Left hindlimb (tissue), 1 donor: ENCODE measurements around the gene ADCY7.
"Not testable (repeated sequence)": the region's sequence is repeated elsewhere in the genome, so short reads cannot be mapped to it uniquely, and the experiment has no call there.

Experiments used
- DNase-seq: peaks from one replicate; pipeline ENCODE4 v3.0.0-alpha.2; 2018

Gene ADCY7

DNA sequence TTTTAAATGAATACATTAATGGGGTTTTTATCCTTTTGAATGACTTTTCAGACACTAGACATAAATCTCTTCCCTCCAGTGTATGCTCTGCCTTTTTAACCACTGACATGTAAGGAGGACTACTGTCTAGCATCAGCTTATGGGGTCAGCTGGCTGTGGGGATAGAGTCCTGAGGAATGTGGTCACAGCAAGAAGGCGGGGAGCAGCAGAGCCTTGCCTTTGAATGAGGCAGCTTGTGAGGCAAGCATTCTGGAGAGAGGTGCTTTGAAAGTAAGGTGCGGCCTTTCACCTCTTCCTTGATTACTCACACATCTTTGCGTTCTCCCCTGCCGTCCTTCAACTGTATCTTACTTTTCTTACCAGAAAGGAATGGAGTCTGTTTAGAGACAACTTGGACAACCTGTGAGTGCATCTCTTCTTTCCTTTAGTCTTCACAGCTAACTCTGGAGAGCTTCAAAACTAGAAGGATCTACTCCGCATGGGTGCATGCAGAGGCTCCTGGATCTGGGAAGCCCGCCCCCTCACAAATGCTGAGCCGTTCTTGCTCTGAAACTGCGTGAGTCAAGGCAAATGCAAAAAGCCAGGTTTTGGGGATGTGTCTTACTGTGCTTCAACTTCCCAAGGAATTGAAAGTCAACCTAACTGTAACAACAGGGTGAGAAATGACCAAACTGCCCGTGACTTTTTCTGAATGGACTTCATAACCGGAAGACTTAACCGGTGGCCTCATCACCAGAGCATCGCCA is 49.9 kb downstream of the ADCY7 start:
- no peak for DNase-seq

DNA sequence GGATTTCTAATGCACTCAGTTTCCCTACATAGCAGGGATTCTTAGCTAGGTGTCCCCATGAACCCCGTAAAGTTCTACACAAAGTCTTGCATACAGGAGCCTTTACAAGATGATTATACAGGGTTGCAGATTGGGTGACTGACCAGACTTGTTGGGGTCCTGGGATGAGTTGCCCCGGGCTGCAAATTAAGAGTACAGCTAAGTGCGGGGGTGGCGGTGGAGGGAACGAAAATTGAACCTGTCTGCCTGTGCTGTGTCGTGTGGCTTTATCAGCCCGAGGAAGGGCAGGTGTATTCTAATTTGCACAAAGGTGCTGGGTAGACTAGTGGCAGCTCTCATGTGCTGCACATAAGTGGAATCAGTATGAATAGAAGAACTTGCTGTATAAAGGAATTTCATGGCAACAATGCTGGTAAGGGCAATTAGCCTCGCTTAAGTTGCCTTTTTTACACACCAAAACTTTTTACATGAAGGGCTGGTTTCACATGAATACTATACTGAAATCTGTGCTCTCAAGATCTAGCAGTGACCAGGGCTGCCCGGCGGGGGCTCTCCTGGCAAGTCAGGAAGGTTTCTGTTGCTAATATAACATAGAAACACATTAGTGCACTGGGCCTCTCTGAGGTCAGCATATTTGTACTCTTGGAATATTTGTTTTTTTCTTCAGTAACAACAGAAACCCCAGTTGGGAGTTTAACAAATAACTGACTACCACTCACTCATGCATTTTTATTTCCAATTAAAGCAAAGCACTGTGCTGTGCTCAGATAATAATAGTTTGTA is 50.7 kb downstream of the ADCY7 start:
- no peak for DNase-seq

DNA sequence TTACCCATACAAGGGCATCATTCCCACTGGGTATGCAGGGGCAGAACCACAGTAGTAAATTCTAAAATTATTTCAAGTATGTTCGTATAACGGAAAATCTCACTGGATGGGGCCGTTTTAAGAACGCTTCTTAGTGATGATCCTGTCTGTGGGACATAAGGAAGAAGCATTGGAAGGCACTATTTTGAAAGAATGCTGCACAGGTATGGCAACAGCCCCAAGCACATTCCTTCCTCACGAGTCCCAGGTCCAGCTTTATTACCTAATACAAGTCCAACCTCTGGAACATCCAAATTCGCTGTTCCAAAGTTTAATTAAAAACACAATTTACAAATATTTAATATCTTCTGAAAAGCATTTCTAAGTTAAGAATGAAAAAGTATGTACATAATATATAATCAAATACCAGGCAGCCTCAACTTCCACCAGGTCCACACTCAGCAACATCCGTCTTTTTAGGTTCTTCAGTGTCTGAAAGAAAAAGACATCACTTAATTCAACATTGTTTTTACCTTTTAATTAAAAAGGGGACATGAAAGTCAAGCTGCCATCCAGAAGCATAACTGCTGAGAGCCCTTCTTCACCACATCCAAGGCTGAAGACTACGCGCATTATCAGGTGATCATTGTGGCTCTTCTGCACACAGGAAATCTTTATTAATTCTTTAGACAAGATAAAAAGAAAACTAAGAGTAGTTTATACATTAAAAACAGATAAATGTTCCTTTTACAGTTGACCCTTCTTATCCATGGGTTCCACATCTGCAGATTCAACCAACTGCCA is 52.6 kb downstream of the ADCY7 start:
- no peak for DNase-seq

DNA sequence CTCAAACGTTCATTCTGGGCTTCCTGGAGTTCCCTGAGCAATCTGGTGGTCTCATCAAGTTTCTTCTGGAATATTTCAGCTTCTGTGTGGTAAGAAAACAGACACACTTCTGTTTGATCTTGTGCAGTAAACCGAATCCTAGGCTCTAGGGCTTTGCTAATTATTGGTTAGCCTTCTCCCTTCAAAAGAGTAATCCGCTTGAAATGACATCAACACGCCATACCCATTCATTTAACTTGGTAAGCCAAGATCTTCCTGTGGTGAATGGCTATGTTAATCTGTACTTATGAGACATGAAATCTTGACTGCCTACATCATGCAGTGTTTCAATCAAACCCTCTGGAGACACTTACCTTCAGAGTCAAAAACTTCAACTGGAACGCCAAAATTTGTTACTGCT is 54.0 kb downstream of the ADCY7 start:
- no peak for DNase-seq

DNA sequence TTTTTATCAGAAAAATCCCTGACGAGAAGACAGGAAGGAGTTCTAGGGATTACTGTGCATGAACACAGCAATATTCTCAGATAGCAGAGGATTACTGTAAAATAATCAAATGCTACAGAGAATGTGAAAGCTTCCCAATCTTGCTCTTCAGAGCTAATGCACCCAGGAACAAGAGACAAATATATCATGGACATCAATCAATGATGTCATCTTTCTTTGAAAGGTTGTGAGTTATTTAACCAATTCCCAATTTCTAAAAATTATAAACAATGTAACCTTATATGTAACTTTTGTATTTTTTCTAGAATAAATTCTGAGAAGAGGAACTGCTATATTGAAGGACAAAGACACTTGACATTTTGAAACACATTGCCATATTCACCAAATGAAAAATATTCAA is 56.0 kb downstream of the ADCY7 start:
- no peak for DNase-seq

DNA sequence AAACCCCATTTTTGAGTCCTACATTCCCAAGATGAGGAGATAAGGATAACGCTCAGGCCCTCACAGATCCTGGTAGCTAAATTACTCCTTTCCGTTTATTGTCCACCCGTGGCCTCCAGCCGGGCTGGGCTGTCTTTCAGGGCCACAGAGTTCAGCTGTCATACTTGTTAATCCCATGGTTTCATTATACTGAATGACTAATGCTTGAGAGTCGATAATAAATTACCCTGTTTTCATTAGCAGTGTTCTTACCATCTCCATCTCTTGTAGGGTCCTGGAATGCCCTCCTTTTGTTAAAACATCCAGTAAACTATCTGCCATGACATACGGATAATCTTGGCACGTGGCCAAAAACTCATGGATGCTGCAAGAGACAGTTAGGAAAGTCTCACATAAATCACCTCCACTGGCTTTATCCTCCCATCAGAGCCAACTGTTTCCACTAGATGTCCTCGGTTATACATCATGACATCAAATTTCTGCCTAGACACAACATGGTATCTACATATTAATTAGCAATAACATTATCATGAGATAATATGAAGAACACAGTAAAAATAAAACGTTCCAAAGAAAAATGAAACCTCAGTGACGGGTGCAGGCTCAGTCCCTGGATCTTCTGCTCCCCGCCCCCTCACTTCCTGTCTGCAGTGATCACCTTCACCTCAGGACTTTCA is 57.1 kb downstream of the ADCY7 start:
- DNase-seq: no peak

DNA sequence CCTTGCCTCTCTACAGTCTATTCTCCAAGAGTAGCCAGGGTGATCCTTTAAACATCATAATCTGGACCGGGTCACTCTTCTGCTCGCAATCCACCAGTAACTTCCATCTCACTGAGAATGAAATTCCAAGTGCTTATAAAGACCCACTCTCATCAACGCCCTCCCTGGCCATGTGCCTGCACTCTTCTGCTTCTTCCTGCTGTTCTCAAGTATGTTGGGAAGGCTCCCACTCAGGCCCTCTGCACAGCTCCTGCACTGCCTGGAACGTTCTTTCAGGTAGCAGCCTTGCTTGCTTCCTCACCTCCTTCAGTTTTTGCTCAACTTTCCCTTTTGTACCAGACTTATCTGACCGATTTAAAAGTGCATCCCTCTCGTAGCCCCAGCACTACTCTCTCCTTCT is 58.0 kb downstream of the ADCY7 start:
- no peak for DNase-seq

DNA sequence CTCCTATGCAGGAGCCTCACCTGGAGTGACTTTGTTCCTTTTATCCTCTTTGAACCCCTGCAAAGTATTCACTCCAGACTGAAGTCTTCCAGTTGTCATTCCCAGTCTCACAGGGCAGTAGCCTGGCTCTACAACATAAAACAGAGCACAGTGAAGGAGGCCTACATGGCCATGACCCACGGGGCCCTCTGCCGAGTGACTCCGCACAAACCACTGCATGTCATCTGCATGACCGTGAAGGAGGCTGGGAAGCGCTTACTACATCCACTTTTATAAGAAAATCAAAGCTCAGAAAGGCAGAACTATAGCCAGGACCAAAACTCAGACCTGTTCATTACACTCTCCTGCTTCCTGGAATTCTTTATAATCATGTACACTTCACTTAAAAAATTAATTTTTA is 59.9 kb downstream of the ADCY7 start:
- DNase-seq: no peak

DNA sequence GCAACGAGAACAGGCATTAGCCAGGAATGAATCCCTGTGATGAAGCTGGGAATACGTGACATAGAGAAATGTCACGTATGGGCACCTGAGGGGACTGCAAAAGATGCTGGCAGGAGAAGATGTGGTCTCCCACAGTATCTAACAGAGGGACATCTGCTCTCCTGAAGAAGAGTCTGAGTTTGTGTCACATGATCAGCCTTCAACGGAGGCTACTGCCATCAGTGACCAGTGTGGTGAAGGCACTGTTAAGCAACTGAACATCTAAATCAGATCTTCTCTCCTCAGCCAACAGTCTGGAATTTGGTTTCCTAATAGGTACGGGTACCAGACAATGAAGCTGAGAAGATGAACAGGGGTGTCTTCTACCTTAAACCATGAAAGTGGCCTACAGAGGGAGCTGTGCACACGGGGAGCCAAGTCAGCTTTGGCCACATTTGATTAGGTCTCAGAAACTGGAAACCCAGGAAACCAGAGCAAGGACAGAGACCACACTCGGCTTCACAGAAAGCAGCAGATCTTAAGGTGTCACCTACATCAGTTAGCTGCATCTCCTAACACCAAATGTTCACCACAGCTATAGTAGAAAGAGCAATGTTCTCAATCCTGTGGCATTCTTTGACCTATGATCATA is 60.6 kb downstream of the ADCY7 start:
- no peak for DNase-seq

DNA sequence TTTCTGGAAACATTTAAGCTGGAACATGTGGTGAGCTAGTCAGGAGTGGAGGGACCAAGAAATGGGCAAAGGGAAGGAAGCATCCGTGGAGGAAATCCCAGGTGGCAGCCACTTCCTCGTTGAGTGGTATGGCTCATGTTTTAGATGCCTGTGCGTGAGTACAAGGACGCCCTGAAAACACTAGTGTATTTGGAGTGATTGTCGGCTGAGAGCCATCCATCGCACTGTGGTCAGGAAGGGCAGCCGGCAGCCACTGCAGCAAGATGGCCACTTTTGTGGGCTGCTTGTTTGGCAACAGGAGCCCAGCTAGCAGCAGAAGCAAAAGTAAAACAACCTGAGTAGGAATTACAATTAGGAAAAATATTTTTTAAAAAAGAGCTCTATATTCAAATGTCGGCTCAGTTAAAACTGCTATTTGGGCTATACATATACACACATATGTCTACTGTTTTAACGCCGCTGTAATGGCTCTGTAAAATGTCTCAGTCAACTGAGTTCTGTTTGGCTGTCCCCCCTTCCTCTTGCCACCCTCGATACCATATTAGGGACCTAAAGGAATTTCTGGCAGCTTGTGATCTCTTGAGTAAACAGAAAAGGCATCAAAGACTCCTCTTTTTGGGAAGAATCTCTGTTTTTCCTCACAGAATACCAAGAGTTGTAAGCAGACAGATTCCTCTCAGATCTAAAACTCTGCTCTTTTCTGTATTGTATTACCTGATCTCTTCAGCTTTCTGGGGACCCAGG is 63.3 kb downstream of the ADCY7 start:
- no peak for DNase-seq

DNA sequence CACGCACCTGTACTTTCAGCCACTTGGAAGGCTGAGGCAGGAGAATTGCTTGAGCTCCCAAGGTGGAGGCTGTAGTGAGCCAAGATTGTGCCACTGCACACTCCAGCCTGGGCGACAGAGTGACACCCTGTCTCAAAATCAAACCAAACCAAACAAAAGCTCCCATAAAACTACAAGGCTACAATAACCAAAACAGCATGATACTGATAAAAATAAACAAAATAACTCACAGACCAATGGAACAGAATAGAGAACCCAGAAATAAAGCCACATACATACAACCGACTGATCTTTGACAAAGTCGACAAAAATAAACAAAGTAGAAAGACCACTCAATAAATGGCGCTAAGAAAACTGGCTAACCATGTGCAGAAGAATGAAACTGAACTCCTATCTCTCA is 65.2 kb downstream of the ADCY7 start:
- no peak for DNase-seq

DNA sequence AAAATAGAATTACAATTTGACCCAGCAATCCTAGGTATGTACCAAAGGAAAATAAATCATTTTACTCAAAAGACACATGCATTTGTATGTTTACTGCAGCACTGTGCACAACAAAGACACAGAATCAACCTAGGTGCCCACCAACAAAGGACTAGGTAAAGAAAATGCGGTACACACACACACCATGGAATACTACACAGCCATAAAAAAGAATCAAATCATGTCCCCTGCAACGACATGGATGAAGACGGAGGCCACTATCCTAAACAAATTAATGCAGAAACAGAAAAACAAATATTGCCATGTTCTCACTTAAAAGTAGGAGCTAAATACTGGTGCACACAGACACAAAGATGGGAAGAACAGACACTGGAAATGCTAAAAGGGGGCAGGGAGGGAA is 66.2 kb downstream of the ADCY7 start:
- DNase-seq: no peak

DNA sequence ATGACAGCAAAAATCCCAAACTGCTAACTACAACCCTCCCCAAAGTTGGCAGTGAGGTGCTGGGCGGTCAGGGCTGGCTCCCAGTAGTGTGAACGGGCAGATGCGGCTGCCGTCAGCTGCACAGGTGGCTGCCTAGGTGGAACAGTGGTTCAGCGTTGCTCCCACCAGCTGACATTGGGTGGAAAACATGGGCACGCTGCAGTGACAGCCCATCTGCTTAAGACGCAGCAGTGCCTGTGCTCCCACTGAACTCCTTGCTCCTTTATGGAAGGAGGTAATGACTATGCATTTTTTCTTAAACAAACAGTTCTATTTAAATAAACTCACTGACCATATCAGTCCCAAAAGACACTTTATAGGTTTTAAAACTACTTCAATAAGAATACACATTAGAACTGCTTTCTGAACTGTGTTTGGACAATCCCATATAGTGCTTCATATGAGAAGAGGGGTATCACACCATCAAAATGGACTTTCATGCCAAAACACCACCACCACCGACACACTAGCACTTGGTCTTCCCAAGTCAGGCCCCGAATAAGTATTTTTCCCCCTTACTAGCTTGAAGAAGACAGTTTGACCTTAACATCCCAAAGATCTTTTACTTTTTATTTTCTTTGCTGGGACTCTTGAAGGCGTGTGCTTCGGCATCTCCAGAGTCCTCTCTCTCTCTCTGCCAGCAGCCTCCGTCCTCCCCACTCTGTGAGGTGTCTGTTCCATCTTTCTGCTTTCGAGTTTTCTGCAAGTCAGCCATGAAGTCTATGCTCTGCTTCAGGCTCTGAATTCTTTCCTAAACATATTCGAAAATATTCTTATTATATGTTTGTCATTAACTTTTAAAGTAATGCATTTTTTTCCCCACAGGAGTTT is 68.0 kb downstream of the ADCY7 start:
- no peak for DNase-seq

DNA sequence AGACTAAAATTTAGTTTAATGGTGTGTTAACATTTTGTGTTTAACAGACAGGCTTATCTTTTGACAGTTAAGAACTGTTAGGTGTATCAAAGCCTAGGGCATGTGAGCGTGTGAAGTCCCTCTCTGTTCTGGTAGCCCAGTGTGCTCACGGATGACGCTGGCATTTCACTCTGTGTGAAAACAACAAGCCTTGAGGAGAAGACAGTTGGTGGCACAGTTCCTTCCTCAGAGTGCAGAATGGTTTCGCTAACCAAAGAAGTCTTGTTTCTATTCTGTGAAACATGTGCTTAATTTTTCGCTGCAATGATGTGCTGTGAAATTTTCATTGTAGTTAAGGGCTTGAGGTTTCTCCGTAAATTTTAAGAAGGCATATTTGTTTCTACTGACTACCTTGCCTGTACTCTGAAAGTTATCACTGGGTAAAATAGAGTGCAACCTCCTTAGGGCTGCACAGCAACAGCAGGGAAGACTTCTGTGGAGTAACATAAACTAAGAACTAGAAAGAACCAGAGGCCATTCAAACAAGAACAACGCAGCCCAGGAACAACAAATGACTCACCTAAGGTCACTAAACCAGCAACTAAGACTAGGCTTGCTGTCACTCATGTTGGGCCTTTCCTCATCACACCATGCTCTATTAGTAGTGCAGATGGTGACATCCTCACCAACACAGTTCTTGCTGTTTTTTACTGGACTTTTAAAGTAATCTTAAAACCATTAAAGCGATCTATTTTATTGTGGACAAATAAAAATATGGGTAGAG is 69.0 kb downstream of the ADCY7 start:
- DNase-seq: no peak

DNA sequence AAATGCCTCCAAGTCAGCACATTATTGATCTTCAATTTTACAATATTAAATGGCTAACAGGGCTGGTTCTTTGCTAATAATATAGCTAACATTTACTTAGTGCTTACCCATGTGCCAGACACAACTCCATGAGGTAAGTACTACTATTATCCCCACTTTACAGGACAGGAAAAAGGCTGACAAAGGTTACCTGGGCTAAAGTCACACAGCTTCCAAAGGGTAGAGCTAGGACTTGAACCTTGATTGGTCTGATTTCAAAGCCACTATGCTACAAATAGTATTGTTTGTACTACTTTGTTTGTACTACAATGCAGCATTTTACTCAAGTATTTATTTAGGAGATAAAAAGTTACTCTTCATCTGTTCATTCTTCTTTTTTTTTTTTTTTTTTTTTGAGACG is 70.5 kb downstream of the ADCY7 start:
- no peak for DNase-seq

DNA sequence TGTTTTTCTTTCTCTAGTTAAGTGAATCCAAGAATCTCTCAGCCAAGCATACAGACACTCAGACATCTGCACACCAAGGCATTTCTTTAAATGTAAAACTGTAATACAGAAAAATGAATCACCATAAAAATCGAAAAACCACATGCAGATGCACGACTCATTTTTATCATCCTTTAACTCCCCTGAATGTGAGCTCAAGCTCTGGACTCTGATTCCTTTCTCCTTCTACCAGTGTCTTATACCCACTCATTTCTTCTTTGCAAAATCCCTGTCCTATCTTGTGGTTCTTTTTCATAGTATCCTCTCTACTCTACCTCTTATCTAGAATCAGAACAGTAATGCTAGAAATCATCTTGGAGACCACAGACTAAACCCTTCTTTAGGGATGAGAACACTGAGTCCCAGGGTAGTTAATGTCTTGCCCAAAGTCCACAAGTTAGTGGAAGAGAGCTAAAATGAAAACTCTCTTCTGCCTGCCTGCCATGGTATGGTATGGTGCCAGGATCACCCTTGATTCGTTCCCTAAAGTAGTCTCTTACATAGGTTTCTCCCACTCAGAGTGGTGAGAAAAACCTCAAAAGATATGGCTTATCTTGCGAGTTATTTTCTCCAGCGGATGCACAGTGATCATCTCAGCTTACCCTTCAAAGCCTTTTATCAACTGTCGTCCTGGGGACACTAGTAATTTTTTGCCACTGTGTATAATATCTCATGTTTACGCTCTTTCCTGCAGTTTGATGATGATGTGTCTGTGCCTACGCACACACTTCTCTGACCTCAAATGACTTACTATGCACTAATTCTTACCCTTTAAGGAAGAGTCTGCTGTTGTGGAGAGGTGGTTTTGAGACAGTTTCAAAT is 72.2 kb downstream of the ADCY7 start:
- DNase-seq: no peak

DNA sequence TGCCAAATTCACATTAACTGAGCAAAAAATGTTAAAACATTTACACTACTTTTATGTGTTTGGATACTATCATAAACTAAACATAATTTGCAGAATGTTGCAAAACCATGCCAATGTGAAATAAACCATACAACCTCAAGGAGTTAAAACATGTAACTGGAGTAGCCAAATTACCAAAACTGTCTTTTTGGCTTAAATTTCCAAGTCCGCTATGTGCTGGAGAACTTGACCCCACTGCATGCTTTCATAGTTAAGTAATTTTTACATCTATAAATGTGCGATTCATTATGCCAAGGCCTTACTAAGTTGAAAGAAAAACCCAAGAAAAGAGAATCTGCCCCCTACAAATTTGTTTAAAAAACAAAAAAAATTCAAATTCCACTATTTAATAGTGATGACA is 74.2 kb downstream of the ADCY7 start:
- DNase-seq: no peak

DNA sequence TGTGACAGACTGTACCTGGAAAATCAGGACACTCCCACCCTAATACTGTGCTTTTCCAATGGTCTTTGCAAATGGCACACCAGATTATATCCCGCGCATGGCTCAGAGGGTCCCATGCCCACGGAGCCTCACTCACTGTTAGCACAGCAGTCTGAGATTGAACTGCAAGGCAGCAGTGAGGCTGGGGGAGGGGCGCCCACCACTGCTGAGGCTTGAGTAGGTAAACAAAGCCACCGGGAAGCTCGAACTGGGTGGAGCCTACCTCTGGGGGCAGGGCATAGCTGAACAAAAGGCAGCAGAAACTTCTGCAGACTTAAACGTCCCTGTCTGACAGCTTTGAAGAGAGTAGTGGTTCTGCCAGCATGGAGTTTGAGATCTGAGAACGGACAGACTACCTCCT is 77.2 kb downstream of the ADCY7 start:
- DNase-seq: not testable (repeated sequence)

DNA sequence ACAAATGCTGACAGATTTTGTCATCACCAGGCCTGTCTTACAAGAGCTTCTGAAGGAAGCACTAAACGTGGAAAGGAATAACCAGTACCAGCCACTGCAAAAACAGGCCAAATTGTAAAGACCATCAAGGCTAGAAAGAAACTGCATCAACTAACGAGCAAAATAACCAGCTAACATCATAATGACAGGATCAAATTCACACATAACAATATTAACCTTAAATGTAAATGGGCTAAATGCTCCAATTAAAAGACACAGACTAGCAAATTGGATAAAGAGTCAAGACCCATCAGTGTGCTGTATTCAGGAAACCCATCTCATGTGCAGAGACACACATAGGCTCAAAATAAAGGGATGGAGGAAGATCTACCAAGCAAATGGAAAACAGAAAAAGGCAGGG is 78.9 kb downstream of the ADCY7 start:
- not testable (repeated sequence) for DNase-seq
